ENCODE measurements around the gene DPYD.

Gene DPYD

GRCh38 chr1:97508653-97509218 is 412.1 kb downstream of the DPYD start:
- Histone ChIP-seq H3K36me3 (peaks cover 0 to 6% (median 0%) of the 10 kb centered on the region in 3 donors), H3K27ac (no peak overlapping the region), H3K9me3 (no peaks in the 10 kb centered on the region), H3K4me1 (no peaks in the 10 kb centered on the region), H3K27me3 (no peaks in the 10 kb centered on the region), H3K4me3 (no peak overlapping the region)
- DNase-seq, result no peak
- TF ChIP-seq, protein P1, sequence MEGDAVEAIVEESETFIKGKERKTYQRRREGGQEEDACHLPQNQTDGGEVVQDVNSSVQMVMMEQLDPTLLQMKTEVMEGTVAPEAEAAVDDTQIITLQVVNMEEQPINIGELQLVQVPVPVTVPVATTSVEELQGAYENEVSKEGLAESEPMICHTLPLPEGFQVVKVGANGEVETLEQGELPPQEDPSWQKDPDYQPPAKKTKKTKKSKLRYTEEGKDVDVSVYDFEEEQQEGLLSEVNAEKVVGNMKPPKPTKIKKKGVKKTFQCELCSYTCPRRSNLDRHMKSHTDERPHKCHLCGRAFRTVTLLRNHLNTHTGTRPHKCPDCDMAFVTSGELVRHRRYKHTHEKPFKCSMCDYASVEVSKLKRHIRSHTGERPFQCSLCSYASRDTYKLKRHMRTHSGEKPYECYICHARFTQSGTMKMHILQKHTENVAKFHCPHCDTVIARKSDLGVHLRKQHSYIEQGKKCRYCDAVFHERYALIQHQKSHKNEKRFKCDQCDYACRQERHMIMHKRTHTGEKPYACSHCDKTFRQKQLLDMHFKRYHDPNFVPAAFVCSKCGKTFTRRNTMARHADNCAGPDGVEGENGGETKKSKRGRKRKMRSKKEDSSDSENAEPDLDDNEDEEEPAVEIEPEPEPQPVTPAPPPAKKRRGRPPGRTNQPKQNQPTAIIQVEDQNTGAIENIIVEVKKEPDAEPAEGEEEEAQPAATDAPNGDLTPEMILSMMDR (IDR thresholded peaks at IDR 0.05), result no peak
- intact Hi-C loops (cut with DNase I; ENCODE audit: low total_unique reads), result no loop called here

DNA sequence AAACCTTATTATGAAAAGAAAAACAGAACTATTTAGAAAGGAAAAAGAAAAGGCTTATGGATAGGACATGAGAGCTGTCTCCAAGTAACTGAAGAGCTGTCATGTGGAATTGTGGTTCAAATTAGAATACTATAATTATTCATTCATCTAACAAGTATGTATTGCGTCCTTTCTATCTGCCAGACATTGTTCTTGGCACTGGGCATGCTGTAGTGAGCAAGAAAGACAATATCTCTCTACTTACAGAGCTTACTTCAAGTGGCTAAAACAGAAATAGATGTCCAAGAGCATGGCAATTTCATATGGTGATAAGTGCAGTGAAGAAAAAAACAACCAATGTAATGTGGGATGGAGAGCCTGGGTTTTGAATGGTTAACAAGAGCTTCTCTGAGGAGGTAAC is 413.0 kb downstream of the DPYD start:
- intact Hi-C loops (cut with DNase I; ENCODE audit: low total_unique reads), result no loop called here
- Histone ChIP-seq H3K4me1 (no peaks in the 10 kb centered on the region), H3K36me3 (peaks cover 0 to 6% (median 0%) of the 10 kb centered on the region in 3 donors), H3K9me3 (no peaks in the 10 kb centered on the region), H3K27me3 (no peaks in the 10 kb centered on the region), H3K4me3 (no peak overlapping the region), H3K27ac (no peak overlapping the region)
- no peak for DNase-seq
- TF ChIP-seq, protein P1 (IDR thresholded peaks at IDR 0.05), result no peak

DNA sequence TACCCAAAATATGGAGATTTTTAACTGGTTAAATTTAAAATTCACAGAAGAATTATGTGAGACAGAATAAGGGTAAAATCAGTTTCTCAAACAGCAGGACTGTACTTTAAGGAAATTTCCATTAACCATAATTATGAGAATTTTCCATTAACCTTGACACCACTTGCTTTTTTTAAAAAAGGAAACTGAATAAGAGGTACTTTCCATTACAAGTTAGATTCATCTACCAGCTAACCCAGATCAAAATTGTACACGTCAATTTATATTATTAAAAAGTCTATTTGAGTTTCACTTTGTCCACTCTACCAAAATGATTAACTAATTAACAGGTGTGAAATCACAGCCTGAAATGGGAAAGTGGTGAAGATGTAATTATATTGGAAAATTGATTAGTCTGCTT is 414.5 kb downstream of the DPYD start:
- no peaks in the 10 kb centered on the region for H3K4me1 ChIP-seq
- H3K36me3 ChIP-seq, result peaks cover 0 to 6% (median 0%) of the 10 kb centered on the region in 3 donors
- no peak overlapping the region for H3K4me3 ChIP-seq
- DNase-seq, result no peak
- no peaks in the 10 kb centered on the region for H3K9me3 ChIP-seq
- H3K27me3 ChIP-seq, result no peaks in the 10 kb centered on the region
- intact Hi-C loops (cut with DNase I; ENCODE audit: low total_unique reads), result no loop called here
- TF ChIP-seq, protein P1 (IDR thresholded peaks at IDR 0.05), result no peak
- H3K27ac ChIP-seq, result no peak overlapping the region

GRCh38 chr1:97505816-97506215 is 415.0 kb downstream of the DPYD start:
- Histone ChIP-seq H3K9me3 (no peaks in the 10 kb centered on the region), H3K36me3 (peaks cover 0 to 2% (median 0%) of the 10 kb centered on the region in 3 donors), H3K4me3 (no peak overlapping the region), H3K4me1 (no peaks in the 10 kb centered on the region), H3K27me3 (no peaks in the 10 kb centered on the region), H3K27ac (no peak overlapping the region)
- intact Hi-C loops (cut with DNase I; ENCODE audit: low total_unique reads), result no loop called here
- no peak for DNase-seq
- TF ChIP-seq, protein P1 (IDR thresholded peaks at IDR 0.05), result no peak

DNA sequence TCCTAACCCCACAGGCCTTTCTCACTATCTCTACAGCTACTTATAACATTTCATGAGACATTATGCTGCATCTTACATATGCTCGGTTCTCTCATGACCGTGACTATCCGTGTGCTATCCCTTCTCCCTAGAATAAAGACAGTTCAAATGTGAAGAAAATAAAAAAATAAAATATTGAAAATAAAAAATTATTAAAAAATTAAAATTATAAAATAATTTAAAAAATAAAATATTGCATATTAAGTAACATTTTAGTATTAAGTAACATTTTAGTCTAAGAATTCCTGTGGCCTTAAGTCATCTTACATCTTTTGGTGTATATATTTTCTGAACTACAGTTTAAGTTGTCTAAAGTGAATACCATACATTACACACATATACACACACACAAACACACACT is 415.5 kb downstream of the DPYD start:
- no peak for DNase-seq
- H3K4me3 ChIP-seq, result no peak overlapping the region
- no peak overlapping the region for H3K27ac ChIP-seq
- no peaks in the 10 kb centered on the region for H3K4me1 ChIP-seq
- no peaks in the 10 kb centered on the region for H3K36me3 ChIP-seq
- H3K27me3 ChIP-seq, result no peaks in the 10 kb centered on the region
- intact Hi-C loops (cut with DNase I; ENCODE audit: low total_unique reads), result no loop called here
- TF ChIP-seq, protein P1 (IDR thresholded peaks at IDR 0.05), result no peak
- H3K9me3 ChIP-seq, result no peaks in the 10 kb centered on the region

DNA sequence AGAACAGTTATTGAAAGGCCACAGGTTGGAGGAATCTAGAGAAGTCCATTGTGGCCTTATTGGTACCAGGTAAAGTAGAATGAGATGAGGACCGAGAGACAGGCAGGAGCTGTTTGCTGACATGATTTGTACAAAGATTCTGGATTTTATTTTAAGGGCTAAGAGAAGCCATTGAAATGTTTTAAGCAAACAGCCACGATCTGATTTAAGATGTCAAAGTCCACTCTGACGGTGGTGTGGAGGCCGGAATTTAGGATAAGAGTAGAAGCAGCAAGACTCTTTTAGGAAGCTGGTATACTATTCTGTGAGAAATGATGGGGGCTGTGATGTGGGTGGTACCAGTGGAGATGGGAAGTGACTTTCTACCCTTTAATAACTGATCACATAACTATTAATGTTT is 418.5 kb downstream of the DPYD start:
- TF ChIP-seq, protein P1 (IDR thresholded peaks at IDR 0.05), result no peak
- no peaks in the 10 kb centered on the region for H3K9me3 ChIP-seq
- H3K27ac ChIP-seq, result no peak overlapping the region
- H3K27me3 ChIP-seq, result no peaks in the 10 kb centered on the region
- H3K36me3 ChIP-seq, result no peaks in the 10 kb centered on the region
- no peaks in the 10 kb centered on the region for H3K4me1 ChIP-seq
- no peak for DNase-seq
- intact Hi-C loops (cut with DNase I; ENCODE audit: low total_unique reads), result no loop called here
- no peak overlapping the region for H3K4me3 ChIP-seq
